Endothelial cell (in vitro differentiated cells): ENCODE measurements around the gene SYTL1. TPM values are rescaled to one million over a fixed set of nuclear protein-coding genes. Genes with fewer than 3 reads are reported as not detected.
A peak's percentile ranks its signal among the peaks of the same experiment; 100 is the strongest.
"Not testable (repeated sequence)": the region's sequence is repeated elsewhere in the genome, so short reads cannot be mapped to it uniquely, and the experiment has no call there.

Source experiments
- DNase-seq: peaks from one replicate; pipeline ENCODE4 v3.0.0; 2021; ENCODE audit warnings: low spot score
- H3K27ac Mint-ChIP-seq: one replicate; pipeline ENCODE4 v1.8.0; 2021; ENCODE audit warnings: mixed read lengths, inconsistent platforms; ENCODE audit not compliant: unreplicated experiment
- H3K27me3 Mint-ChIP-seq: one replicate; pipeline ENCODE4 v1.8.0; 2021; ENCODE audit warnings: mild to moderate bottlenecking, moderate library complexity, mixed read lengths, inconsistent platforms; ENCODE audit not compliant: unreplicated experiment
- H3K36me3 Mint-ChIP-seq: one replicate; pipeline ENCODE4 v1.8.0; 2021; ENCODE audit warnings: mild to moderate bottlenecking, low read depth, mixed read lengths, inconsistent platforms; ENCODE audit not compliant: unreplicated experiment
- H3K4me1 Mint-ChIP-seq: one replicate; pipeline ENCODE4 v1.8.0; 2021; ENCODE audit warnings: mild to moderate bottlenecking, mixed read lengths, inconsistent platforms; ENCODE audit not compliant: unreplicated experiment
- H3K4me3 Mint-ChIP-seq: one replicate; pipeline ENCODE4 v1.8.0; 2021; ENCODE audit warnings: mild to moderate bottlenecking, mixed read lengths, inconsistent platforms; ENCODE audit not compliant: unreplicated experiment
- H3K9me3 Mint-ChIP-seq: one replicate; pipeline ENCODE4 v1.8.0; 2021; ENCODE audit warnings: mixed read lengths, inconsistent platforms; ENCODE audit not compliant: unreplicated experiment
- CTCF ChIP-seq: fragments of 200-600 bp; sonication (generic); IDR thresholded peaks from one replicate; pipeline ENCODE4 v1.5.0; 2021; ENCODE audit warnings: antibody characterized with exemption; ENCODE audit not compliant: unreplicated experiment
- total RNA-seq: library from RNA; stranded (reverse); fragmentation: NEBNext Ultra II Directional; extraction: Animal tissue kit (Norgen Biotek cat#: 25700); gene quantifications from one replicate; pipeline ENCODE4 v1.2.1, GENCODE V29; 2021; ENCODE audit not compliant: unreplicated experiment

SYTL1 gene
- total RNA-seq, 1 donor from 2014 or later, result 1.3 TPM

- DNase-seq, result no peak
- H3K27ac Mint-ChIP-seq, result no peak overlapping the region
- peaks cover 3% of the 10 kb centered on the region for H3K27me3 Mint-ChIP-seq
- peaks cover 11% of the 10 kb centered on the region for H3K4me1 Mint-ChIP-seq
- peaks cover 4% of the 10 kb centered on the region for H3K36me3 Mint-ChIP-seq
- H3K9me3 Mint-ChIP-seq, result no peaks in the 10 kb centered on the region
- no peak overlapping the region for H3K4me3 Mint-ChIP-seq
- no peak for TF ChIP-seq CTCF
Measured at GRCh38 chr1:27380766-27381733, 39.2 kb downstream of the SYTL1 start.

- no peak for TF ChIP-seq CTCF
- peaks cover 4% of the 10 kb centered on the region for H3K4me1 Mint-ChIP-seq
- H3K4me3 Mint-ChIP-seq, result no peak overlapping the region
- no peak overlapping the region for H3K27ac Mint-ChIP-seq
- H3K9me3 Mint-ChIP-seq, result no peaks in the 10 kb centered on the region
- H3K27me3 Mint-ChIP-seq, result peaks cover 3% of the 10 kb centered on the region
- H3K36me3 Mint-ChIP-seq, result peaks cover 4% of the 10 kb centered on the region
- no peak for DNase-seq
Measured at GRCh38 chr1:27381969-27382762, 40.3 kb downstream of the SYTL1 start.

GRCh38 chr1:27383039-27383605, 41.3 kb downstream of the SYTL1 start, which contains the start of gene CD164L2:
Gene CD164L2 (minus strand): TSS chr1:27383333. CDS start chr1:27383239, 94 bp downstream.
- H3K4me1 Mint-ChIP-seq, result peaks cover 4% of the 10 kb centered on the region
- H3K9me3 Mint-ChIP-seq, result no peaks in the 10 kb centered on the region
- H3K36me3 Mint-ChIP-seq, result peaks cover 4% of the 10 kb centered on the region
- TF ChIP-seq CTCF, result no peak
- no peak within 1 kb of the TSS for H3K4me3 Mint-ChIP-seq
- peaks cover 3% of the 10 kb centered on the region for H3K27me3 Mint-ChIP-seq
- DNase-seq, result peak; percentile 56
- H3K27ac Mint-ChIP-seq, result no peak within 1 kb of the TSS

GRCh38 chr1:27383661-27384060, 41.8 kb downstream of the SYTL1 start:
- H3K27me3 Mint-ChIP-seq, result peaks cover 3% of the 10 kb centered on the region
- TF ChIP-seq CTCF, result no peak
- DNase-seq, result no peak

GRCh38 chr1:27384797-27385196, 43.0 kb downstream of the SYTL1 start:
- not testable (repeated sequence) for H3K9me3 Mint-ChIP-seq, H3K36me3 Mint-ChIP-seq, H3K27ac Mint-ChIP-seq, H3K27me3 Mint-ChIP-seq, H3K4me3 Mint-ChIP-seq, DNase-seq
- H3K4me1 Mint-ChIP-seq, result peaks cover 12% of the 10 kb centered on the region

More at GRCh38 chr1:27383661-27384060, 41.8 kb downstream of the SYTL1 start:
- peaks cover 4% of the 10 kb centered on the region for H3K36me3 Mint-ChIP-seq
- no peak overlapping the region for H3K4me3 Mint-ChIP-seq
- H3K27ac Mint-ChIP-seq, result no peak overlapping the region
- H3K4me1 Mint-ChIP-seq, result peaks cover 8% of the 10 kb centered on the region
- no peaks in the 10 kb centered on the region for H3K9me3 Mint-ChIP-seq
